Activated T-cell treated with anti-CD3 and anti-CD28 coated beads for 48 hours (primary cell): Measurements from ENCODE around the gene SLC6A12.
"Not testable (repeated sequence)": the region's sequence is repeated elsewhere in the genome, so short reads cannot be mapped to it uniquely, and the experiment has no call there.

Experiments used
- DNase-seq: peaks from one replicate; pipeline ENCODE4 v3.0.0-alpha.2; 2020; ENCODE audit warnings: low read depth

The SLC6A12 gene

DNA sequence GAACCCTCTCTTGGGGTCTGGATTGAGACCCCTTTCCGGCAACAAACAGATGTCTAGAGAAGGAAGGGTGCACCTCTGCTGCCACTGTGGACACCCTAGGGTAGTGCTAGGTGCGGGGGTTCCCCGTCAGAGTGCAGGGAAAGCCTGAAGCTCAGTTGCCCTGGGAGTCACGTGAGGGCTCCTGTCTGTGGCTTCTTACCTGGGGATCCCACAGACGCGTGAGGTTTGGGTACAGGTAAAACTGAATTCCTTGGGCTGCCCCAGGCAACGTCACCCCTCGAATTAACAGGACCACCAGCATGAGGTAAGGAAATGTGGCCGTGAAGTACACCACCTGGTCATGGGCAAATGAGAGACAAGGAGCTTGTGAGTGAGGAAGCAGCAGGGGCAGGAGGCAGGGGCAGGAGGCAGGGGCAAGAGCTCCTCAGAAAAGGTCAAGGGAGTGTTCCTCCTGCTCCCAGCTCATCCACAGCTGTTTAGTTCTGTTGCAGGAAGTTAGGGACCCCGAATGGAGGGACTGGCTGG is 21.0 kb upstream of the SLC6A12 start:
- no peak for DNase-seq

DNA sequence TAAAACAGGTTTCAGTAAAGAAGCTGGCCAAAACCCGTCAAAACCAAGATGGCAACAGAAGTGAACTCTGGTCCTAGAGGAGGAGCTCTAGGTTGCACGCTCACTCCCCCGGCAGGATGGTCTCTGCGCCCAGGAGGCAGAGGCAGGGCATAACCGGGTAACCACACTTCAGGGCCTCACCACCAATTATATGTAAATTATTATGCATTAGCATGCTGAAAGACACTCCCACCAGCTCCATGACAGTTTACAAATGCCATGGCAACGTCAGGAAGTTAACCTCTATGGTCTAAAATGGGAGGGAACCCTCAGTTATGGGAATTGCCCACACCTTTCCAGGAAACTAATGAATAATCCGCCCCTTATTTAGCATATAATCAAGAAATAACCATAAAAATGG is 20.1 kb upstream of the SLC6A12 start:
- DNase-seq, result no peak

DNA sequence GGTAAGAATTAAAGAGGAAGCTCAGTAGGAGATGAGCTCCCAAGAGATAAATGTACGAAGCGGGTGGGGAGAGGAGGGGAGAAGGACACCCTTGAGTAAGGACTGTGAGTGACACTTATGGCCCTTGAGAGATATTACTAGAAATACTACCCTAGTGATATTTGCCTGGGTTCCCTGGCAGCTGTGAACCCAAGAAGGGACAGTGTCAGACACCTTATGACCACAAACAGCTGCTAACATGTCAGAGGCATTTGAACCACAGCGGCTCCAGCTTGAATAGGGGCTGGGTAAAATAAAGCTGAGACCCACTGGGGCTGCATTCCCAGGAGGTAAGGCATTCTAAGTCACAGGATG is 19.6 kb upstream of the SLC6A12 start:
- DNase-seq, result no peak

DNA sequence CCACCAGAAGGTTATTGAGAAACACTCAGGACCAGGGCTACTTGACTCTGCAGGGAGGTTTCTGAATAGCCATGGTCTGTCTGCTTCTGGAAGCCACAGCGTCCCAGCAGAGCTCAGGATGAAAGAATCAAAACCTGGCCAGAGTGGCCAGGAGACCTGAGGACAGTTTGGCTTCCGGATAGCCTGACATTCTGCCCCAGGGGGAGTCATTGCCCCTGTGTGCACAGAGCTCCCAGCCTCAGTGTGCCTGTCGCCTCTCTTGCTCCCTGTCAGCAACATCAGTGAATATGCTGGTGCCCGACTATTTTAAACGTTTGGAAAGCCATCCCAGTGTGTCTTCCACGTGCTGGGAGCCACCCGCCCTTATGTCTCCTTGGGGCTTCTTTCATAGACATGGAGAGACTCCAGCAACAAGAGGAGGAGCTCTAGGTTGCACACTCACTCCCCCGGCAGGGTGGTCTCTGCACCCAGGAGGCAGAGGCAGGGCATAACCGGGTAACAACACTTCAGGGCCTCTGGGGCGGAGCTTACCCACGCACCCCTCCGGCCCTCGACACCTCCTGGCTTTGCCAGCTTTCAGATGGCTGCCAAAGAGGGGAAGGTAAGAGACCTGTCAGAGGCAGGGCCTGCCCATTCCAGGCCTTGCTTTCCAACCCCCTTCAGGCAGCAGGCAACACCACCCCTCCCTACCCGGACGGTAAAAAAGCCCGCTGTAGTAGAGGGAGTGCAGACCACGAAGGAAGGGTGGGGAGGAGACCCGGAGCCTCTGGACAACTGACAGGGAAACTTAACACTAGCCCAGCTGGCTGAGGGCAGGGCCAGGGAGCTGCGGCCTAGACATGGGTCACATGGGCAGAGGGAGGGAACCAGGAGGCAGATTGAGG is 19.0 kb upstream of the SLC6A12 start:
- no peak for DNase-seq

DNA sequence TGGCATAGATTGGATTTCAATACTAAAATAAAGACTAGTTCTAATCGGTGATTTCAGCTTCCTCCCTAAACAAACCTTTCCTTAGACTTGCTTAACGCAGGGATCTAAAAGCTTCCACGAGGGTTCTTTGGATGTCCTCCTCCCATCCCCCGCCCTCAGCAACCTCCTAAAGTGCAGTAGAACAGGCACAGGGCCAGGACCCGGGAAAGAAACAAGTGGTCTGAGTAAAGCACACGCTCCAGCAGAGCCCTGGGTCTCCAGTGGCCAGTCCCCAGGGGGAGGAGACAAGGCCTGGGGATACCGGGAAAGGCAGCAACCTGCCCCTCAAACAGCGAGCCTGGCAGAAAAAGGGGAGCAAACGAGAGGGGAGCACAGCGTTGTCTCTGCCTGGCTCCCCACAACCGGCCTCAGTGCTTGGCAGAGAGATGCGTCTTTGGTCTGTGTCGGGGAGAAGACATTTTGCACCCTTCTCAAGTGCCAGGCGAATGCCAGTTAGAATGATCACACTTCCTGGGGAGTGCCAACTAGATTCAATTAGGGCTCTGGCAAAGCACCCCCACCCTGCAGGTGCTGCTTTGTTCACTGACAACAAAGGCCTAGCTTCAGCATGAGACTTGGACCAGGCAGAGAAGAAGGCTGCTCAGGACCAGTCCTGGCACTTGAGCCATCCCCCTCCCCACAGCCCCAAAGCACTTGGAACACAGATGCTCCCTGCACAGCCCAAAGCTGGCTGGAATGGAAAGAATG is 17.1 kb upstream of the SLC6A12 start:
- DNase-seq, result no peak

DNA sequence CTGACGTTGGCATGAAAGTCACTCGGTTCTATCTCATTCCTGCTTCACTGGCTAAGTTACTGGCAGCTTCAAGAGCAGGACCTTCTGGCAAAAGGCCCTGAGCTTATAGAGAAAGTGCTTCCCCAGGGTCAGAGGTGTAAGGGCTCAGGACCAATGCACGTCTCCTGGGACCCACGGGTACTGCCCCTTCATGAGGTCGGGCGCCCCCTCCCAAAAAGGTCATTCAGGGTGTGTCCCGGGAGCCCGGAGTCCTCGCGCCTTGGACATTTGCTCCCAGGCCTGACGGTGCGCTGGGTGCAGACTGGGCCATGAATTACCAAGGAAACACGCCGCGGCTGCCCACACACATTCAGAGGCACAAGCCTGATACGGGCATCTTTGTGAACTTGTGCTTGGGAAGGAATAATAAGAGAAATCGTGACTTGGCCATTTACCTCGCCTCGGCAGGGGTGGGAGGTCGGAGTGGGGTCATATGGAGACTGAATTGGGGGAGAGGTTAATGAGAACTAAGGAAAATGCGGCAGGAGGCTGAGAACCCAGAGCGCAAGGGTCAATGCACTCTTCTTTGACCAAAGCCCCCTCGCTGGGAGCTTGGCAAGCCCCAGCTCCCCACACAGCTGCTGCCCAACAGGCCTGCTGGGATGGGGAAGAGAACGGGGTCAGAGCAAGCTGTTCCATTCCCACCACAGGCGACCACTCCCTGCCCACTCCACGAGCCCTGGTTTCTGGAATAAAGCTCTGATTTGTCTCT is 15.7 kb upstream of the SLC6A12 start:
- DNase-seq, result no peak

DNA sequence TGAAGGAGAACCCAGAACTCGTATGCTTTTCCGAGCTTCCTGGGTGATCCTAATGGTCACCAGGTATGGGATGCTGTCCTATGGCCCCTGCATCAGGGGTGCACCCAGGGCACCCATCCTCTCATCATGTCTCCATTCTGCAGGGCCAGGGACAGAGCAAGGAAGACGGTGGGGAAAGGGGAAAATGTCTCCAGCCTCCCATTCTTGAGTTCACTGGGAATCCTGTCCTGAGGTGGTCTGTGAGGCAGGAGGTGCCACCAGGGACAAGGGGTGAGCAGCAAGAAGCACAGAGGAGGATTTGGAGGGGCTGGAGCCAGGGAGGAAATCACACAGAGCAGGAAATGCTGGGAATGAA is 14.9 kb upstream of the SLC6A12 start:
- no peak for DNase-seq

DNA sequence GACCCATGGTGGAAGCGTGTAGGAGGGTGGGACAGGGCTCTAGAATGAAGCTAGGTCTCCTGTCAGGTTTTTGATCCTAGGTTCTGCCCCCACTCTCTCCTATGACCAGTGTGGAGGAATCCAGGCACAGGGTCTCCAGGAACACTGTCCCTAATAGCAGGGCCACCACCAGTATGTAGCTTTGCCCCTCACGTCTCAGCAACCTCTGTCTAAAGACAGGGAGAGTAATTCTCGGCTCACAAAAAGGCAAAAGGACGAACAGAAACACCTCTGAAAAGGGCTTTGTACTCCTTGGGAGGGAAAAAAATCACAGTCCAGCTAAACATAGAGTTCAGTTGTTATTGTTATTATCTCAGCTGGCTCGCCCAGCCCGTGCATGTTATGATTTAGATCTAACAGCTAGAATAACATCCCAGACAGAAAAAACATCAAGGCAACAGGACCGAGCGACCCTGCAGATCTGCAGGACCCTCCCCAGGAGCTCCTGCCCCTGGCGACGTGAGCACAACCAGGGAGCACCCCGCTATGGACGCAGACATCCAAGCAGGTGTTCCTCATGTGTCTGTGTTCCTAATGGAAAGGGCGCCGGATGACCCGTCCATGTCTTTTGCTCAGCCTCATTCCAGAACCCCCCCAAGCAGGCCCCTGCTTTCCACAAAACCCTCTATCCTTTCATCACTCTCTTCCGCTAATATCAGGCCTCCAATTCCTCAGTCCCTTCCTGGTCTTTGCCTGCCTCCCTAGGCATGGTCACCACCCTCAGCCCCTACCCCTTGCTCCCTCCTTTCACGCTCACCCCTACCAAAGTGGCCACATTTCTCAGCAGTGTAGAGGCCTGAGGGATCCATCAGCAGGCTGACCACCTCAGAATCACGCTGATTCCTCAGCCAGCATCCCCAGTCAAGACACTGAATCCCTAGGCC is 14.2 kb upstream of the SLC6A12 start:
- DNase-seq, result no peak

DNA sequence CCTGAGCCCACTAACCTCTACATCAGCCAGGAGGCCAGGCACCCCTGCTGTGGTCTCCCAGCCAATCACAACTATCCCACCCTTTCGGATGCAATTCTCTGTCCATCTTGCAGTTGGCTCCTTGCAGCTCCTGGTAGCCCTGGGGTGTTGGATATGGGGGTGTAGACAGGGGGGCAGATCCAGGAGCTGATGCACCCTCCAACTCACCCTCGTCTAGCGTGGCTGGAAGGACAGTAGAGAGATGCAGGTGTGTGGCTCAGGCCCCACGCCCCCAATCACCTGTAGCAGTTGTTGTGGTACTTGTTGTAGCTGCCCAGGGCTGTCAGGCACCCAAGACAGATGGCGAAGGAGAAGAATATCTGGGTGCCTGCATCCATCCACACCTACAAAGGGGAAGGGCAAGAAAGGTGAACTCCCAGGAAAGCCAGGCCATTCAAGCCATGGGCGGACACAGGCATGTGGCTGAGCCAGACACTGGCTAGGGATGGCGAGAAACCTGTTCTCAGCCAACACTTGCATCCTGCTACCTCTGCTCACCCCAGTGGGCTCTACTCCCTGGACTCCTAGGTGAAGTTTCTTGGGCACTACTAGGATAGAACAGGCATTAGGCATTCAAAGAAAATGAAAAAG is 13.4 kb upstream of the SLC6A12 start:
- DNase-seq, result no peak

DNA sequence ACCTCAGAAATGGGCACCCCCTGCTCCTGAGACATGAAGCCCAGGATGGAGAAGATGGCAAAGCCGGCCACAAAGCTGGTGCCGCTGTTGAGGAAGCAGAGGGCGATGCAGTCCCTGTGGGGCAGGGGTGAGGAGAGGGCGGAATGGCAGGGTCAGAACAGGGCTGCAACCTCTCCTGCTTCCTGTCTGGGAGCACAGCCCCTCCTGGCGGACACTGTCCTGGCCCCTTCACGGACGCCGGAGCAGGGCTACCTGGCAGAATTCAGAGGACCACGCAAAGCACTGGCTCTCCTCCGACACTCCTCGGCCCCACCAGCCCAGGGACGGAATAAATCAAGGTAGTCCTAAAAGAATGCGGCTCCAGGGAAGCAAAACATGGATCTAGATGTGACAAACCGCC is 12.4 kb upstream of the SLC6A12 start:
- DNase-seq, result no peak

DNA sequence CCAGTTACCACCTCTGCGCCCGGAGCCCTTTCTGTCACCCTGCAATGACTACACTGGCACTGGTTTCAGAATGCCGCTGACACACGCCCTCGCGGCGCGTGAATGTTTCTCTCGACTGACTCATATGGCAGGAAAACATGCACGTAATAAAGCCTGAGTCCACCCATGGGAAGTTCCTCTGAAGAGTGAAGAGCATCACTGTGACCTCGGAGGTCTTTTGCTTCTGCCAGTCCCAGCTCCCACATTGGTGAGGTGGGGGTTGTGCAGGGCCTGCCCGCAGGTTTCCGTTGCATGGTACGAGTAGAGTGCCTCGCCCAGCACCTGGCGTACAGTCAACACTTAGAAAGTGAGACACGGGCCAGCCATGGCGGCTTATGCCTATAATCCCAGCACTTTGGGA is 11.1 kb upstream of the SLC6A12 start:
- DNase-seq, result no peak

DNA sequence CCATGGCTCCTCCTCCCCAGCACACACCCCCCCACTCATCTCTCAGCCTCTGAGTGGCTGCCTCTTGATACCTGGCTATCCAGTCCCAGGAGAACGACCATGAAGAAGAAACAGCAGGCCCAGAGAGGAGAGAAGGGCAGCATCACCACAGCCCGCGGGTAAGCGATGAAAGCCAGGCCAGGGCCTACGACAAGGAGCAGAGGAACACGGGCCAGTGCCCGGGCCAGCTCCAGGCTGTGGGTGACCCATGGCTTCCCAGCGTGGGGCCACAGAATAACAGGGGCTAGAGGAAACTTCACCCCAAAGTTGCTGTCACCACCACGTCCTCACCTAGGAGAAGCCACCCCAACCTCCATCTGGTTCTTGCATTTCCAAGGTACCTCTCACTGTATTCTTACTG is 10.4 kb upstream of the SLC6A12 start:
- DNase-seq, result no peak

DNA sequence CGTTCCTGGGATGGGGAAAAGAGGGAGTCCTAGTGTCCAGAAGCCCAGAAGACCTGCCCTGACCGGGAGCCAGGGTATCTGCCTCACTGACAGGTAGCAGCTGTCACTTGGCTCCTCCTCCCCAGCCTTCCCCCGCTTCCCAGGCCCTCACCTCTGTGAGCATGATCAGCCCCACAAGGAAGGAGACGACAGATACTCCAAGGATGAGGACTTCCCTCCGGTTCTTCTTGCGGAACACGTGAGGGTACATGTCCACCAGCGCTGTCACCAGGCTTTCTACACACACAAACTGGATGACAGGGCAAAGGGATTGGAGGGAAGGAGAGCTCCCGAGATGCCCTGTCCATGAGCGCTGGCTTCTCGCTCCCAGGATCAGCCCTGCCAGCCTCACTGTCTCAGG is 9.9 kb upstream of the SLC6A12 start:
- no peak for DNase-seq

DNA sequence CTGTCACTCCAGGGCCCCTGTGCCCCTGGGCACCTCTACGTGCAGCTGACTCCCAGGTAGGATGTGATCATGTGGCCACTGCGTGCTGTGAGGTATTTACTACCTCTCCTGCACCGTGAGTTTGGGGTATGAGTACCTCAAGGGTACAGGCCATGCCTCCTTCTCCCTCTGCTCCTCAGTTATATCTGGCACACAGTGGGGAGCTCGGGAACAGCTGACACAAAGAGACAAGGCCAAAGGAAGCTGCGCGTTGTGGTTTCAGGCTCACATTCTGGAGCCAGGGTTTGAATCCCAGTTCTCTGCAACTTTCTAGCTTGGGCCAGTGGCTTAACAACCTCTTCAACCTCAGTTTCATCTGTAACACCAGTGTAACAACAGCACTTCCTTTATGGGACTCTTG is 7.8 kb upstream of the SLC6A12 start:
- DNase-seq, result no peak

DNA sequence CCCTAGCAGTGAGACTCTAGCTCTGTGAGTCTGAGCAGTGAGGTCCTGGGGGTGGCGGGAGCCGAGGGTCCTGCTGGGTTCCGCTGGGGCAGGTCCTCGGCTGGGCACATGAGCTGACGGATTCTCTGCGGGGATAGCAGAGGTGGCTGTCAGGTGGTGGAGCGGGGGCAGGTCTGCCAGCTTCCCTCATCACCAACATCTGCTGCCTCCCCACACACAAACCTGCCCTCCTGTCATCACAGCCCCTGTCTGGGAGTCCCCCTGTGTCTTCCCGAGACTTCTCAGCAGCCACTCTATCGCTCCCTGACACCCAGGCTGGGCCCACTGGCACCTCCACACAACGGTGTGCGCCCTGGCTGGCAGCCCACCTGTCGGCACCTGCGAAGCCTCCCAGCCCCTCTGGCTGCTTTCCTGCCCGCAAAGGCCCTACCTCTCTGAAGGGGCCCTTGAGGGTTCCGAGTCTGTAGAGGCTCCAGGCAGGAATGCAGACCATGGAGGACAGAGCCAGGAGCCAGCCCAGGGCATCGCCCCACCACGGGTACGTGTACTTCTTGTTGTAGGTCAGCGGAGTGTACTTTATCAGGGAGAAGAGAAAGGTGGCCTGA is 7.1 kb upstream of the SLC6A12 start:
- DNase-seq, result no peak

DNA sequence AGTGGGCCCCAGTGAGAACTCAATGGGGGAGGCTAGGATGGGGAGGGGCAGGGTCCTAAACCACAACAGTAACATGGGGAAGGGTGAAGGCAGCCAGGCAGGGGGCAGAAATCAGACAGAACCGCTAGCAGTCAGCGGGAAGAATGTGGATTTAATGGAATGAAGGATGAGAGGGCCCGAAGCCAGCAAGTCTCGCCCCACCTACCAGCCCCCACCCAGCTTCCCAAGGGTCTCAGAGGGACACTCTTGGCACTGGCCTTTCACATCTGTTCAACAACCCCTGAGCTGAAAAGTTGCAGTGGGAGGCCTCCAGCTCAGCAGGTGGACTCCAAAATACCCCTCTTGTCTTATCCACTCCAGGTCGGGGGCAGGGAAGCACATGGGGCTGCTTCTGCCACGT is 6.5 kb upstream of the SLC6A12 start:
- no peak for DNase-seq

DNA sequence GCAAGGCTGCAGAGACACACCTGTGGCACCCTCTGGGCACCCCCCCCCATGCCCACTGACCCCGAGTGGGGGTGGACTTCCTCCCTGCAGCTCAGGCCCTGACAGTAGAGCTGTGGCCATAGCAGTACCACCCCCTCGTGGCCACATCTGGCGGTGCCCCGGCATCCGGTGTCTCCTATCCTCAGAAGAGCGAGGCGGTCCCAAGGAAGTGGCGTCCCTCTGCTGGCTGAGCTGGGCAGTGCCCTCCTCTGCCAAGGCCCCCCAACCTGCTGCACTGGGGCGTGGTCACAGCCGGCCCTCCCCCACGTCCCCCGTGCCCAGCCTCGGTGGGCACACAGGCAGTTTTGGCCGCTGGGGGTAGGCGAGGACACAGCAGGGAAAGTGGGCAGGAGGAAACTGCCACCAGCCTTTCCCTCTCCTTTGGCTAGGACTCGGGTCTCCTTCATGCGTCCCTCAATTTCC is 6.0 kb upstream of the SLC6A12 start:
- DNase-seq, result peak; percentile 66

DNA sequence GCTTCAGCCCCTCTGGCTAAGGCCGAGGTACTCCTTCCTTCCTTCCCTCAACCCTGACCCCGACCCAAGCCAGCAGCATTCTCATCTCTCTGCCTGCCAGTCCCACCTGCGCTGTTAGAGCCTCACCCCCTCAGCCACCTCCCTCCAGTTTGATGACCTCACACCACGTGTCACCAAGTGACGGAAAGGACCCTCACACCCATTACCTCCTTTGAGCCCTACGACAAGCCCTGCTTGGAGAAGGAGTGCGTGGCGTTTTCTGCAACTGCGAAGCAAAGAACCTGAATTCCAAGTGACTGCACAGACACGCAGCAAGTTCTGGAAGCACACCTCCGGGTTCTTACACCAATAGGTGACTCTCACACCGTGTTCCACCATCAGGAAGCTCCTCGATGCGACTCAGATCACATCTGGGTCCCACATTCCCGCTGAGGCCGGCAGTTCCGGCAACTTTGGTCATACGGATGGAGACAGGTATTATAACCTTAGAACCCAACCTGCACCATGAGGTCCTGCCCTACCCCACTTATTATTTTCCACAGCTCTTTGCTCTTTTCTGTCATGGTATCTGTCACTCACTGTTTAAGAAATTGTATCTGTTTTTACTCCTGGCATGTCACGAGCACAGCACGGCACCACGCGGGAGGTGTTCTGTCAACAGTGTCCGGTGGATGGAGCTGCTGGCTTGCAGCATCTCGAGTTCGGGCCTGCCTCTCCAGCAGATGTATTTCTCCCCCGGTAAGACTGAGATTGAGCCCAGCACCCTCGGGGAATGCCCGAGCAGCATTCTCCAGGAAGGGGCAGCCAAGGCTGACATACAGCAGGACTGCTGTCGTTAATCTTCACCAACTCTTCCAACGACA is 5.0 kb upstream of the SLC6A12 start:
- no peak for DNase-seq

DNA sequence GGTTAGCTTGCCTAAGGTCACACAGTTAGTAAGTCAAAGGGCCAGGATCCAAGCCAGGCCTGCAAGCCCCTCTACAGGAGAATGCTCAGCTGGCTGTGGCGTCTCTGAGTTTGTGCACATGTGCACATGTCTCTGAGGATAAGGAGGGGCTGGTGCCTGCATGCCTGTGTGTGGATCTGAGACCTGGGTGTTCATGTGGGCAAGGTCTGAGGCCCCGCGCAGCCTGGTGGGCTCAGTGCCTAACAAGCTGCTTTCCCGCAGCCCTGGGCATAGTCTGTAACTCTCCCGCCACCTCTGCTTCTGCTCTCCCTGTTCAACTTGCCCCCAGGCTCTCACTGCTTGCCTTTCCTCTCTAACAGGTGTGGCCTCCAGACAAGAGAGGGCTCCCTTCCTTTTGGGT is 4.3 kb upstream of the SLC6A12 start:
- DNase-seq, result no peak

DNA sequence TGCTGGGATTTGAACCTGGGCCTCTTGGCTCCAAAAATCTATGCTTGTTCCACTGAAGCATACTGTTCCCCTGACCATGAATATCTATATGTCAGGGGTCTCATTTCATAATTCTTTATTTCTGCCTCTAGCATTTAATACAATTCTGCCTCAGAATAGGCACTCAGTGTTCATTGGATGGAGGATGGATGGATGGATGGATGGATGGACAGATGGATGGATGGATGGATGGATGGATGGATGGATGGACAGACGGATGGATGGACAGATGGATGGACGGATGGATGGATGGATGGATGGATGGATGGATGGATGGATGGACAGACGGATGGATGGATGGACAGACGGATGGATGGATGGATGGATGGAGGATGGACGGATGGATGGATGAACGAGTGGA is 3.1 kb upstream of the SLC6A12 start:
- not testable (repeated sequence) for DNase-seq
